ENCODE data around the gene FTL.

FTL gene

DNA sequence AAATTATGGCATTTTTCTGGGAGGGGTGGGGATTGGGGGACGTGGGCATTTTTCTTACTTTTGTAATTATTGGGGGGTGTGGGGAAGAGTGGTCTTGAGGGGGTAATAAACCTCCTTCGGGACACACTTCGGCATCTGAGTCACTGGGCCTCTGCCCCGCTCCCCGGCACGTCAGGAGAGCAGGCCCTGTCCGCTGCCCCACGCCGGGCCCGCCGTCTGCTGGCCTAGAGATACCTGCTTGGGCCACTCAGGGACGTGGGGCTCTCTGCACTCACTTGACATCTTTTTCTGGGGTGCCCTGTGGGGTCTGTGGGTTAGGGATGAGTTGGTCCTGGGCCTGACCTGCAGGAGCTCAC, 3.5 kb upstream of the FTL start:
- no peak overlapping the region for H3K27ac ChIP-seq (ENCODE audit: low read length)
- no peaks in the 10 kb centered on the region for H3K9me3 ChIP-seq (ENCODE audit: insufficient read depth, low read depth, low read length)
- no peak overlapping the region for H3K4me3 ChIP-seq (ENCODE audit: low read length)
- H3K36me3 ChIP-seq (ENCODE audit: insufficient read depth, low read depth, low read length), result peaks cover 34% of the 10 kb centered on the region
- no peaks in the 10 kb centered on the region for H3K27me3 ChIP-seq (ENCODE audit: insufficient read depth, low read length)
- no peak overlapping the region for H3K9ac ChIP-seq (ENCODE audit: low read depth, low read length)
- peaks cover 17% of the 10 kb centered on the region for H3K4me1 ChIP-seq (ENCODE audit: insufficient read depth, low read length)

DNA sequence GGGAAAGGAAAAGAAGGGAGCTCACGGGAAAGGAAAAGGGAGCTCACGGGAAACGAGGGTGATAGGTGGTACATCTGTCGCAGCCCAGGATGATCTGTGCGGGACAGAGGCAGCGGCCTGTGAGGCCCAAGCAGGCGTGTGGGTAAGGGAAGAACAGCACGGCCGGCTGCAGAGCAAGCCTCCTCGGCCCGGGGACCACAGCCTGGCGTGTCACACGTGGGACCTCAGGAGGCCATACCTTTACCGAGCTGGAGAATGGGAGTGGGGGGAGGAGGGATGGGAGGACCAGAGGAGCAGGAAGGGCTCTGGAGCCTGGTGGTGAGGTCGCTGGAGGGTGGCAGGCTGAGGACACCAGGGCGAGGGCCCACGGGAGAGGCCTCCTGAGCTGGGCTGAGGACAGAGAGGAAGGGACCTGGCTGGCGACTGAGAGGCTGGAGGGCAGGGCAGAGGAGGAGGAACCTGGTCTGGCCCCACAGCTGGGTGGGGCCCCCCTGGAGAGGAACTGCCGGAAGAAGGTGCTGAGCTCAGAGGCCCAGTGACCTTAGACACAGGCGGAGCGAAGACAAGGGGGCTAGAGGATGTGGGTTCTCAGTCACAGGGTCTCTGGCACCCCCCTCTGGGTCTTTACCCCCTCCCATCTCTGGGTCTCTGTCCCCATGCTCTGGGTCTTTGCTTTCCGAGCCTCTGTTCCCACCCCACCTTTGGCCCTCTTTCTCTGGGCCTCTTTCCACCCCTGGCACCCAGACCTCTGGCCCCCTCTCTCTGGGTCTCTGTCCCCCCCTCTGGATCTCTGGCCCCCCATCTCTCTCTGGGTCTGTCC, 2.9 kb upstream of the FTL start:
- Histone ChIP-seq H3K27ac (ENCODE audit: low read length) (no peak overlapping the region), H3K27me3 (ENCODE audit: insufficient read depth, low read length) (no peaks in the 10 kb centered on the region), H3K9ac (ENCODE audit: low read depth, low read length) (no peak overlapping the region; the same call in 1 of the 2 replicates), H3K9me3 (ENCODE audit: insufficient read depth, low read depth, low read length) (no peaks in the 10 kb centered on the region), H3K4me1 (ENCODE audit: insufficient read depth, low read length) (peaks cover 17% of the 10 kb centered on the region), H3K36me3 (ENCODE audit: insufficient read depth, low read depth, low read length) (peaks cover 35% of the 10 kb centered on the region), H3K4me3 (ENCODE audit: low read length) (no peak overlapping the region)

DNA sequence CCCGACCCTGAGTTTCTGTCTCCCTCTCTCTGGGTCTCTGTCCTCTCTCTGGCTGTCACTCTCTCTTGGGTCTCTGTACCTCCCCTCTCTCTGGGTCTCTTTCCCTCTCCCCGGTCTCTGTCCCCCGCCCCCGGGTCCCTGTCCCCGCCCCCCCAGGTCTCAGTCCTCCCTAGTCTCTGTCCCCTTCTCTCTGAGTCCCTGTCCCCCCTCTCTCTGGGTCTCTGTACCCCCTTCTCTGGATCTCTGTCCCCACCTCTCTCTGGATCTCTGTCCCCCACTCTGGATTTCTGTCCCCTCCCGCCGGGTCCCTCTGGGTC, 2.3 kb upstream of the FTL start:
- H3K36me3 ChIP-seq (ENCODE audit: insufficient read depth, low read depth, low read length), result peaks cover 33% of the 10 kb centered on the region
- H3K4me1 ChIP-seq (ENCODE audit: insufficient read depth, low read length), result peaks cover 17% of the 10 kb centered on the region
- no peaks in the 10 kb centered on the region for H3K27me3 ChIP-seq (ENCODE audit: insufficient read depth, low read length)
- no peak overlapping the region for H3K4me3 ChIP-seq (ENCODE audit: low read length)
- no peaks in the 10 kb centered on the region for H3K9me3 ChIP-seq (ENCODE audit: insufficient read depth, low read depth, low read length)
- no peak overlapping the region for H3K27ac ChIP-seq (ENCODE audit: low read length)
- no peak overlapping the region; the same call in 1 of the 2 replicates for H3K9ac ChIP-seq (ENCODE audit: low read depth, low read length)

DNA sequence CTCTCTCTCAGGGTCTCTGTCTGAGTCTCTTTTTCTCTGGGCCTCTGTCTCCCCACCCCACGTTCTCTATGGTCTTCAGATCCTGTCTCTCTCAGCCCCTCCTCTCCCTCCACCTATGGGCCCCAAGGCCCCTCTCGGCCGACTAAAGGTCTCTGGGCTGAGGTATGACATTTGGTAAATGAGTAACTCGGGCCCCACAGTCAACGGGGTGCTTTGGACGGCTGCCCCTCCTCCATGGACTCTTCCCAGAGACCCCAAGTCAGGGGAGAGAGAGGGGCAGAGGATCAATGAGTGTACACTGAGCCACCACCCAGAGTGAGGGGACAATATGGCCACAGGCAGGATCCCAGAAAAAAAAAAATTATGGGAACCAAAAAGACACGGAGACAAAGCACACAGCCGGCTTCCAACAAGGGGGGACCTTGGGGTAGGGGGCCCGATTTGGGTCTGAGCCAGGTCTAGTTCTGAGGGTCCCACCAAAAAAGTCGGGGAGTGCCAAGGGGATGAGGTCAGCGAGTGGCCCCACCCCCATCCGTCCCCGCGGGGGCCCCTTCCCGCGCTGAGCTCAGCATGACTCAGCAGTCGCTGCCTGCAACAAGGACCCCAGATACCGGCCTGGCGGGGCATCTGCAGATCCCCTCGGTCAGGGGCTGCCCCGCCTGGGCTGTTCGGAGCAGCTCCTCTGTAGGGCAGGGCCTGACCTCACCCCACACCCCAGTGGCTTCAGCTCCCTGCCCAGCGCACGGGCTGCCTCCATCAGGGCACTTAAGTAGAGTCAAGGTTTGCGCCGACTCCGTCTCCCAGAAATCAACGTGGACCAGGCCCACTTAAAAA, 1.5 kb upstream of the FTL start:
- H3K4me1 ChIP-seq (ENCODE audit: insufficient read depth, low read length), result peaks cover 17% of the 10 kb centered on the region
- no peaks in the 10 kb centered on the region for H3K9me3 ChIP-seq (ENCODE audit: insufficient read depth, low read depth, low read length)
- H3K27me3 ChIP-seq (ENCODE audit: insufficient read depth, low read length), result no peaks in the 10 kb centered on the region
- peaks cover 34% of the 10 kb centered on the region for H3K36me3 ChIP-seq (ENCODE audit: insufficient read depth, low read depth, low read length)
- H3K27ac ChIP-seq (ENCODE audit: low read length), result peak overlapping the region; percentile 98
- H3K4me3 ChIP-seq (ENCODE audit: low read length), result peak overlapping the region; percentile 67
- H3K9ac ChIP-seq (ENCODE audit: low read depth, low read length), result peak overlapping the region; percentile 83

DNA sequence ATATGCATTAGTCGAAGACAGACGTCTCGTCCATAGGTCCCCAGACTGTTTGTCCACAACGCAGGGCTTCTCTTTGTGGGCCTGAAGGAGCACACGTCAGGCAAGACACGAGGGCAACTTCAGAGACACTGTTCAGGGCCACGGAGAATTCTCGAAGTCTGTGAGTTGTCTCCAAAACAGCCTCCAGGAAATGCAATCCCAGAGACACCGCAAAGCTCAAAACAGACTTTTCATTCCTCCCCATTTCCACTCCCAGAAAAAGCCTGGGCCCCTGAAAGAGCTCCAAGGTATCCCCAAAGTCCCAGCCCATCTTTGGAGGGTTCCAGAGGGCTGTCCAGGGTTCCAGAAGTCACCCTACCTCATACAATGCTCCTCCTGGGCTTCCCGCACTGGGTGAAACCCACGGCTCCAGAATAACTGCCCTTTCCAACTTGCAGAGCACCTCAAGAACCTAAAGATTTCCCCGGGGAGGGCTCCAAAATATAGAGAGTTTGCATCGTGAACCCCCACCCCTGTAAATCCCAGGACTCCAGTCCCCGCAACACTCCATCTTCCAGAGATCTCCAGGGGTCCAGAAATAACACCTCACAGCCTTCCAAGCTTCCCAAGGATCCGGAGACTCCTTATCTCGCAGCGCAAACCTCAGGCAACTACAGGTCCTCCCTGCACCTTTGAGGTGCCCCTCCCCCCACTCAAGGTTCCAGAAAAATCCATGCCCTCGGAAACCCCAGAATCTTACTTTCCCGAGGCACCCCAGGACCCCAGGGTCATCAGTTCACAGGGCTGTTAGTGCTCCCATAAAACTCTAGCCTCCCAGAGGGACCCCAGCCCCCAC, 687 bp upstream of the FTL start:
- peaks cover 17% of the 10 kb centered on the region for H3K4me1 ChIP-seq (ENCODE audit: insufficient read depth, low read length)

DNA sequence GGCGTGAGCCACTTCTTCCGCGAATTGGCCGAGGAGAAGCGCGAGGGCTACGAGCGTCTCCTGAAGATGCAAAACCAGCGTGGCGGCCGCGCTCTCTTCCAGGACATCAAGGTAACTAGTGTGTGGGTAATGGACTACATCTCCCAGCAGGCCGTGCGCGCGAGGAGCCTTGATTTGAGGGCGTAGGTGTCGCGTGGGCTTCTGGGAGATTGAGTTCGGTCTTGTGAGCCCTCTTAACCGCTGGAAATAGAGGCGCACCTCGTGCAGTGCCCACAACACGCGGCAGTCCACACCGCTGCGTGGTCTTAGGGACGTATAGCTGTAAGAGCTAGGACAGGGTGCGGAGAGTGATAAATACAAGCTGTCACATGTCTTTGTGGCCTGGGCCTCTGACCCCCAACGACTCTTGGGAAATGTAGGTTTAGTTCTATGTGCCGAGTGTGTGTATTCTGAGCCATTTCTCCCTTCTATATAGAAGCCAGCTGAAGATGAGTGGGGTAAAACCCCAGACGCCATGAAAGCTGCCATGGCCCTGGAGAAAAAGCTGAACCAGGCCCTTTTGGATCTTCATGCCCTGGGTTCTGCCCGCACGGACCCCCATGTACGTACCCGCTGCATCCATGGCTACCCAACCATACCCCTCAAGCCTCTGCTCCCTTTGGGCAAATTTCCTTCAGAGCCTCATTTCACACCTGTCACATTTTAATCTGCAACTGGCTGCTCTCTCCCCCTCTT, 864 bp downstream of the FTL start:
- H3K27me3 ChIP-seq (ENCODE audit: insufficient read depth, low read length), result no peaks in the 10 kb centered on the region
- H3K9me3 ChIP-seq (ENCODE audit: insufficient read depth, low read depth, low read length), result no peaks in the 10 kb centered on the region
- peak overlapping the region; percentile 95 for H3K9ac ChIP-seq (ENCODE audit: low read depth, low read length)
- H3K4me1 ChIP-seq (ENCODE audit: insufficient read depth, low read length), result peaks cover 17% of the 10 kb centered on the region
- H3K27ac ChIP-seq (ENCODE audit: low read length), result no peak overlapping the region
- H3K36me3 ChIP-seq (ENCODE audit: insufficient read depth, low read depth, low read length), result peaks cover 45% of the 10 kb centered on the region
- peak overlapping the region; percentile 86 for H3K4me3 ChIP-seq (ENCODE audit: low read length)

More for the DNA sequence above, 687 bp upstream of the FTL start:
- peak overlapping the region; percentile 83 for H3K9ac ChIP-seq (ENCODE audit: low read depth, low read length)
- no peaks in the 10 kb centered on the region for H3K9me3 ChIP-seq (ENCODE audit: insufficient read depth, low read depth, low read length)
- H3K27me3 ChIP-seq (ENCODE audit: insufficient read depth, low read length), result no peaks in the 10 kb centered on the region
- H3K36me3 ChIP-seq (ENCODE audit: insufficient read depth, low read depth, low read length), result peaks cover 35% of the 10 kb centered on the region
- peak overlapping the region; percentile 50 for H3K27ac ChIP-seq (ENCODE audit: low read length)
- peak overlapping the region; percentile 67 for H3K4me3 ChIP-seq (ENCODE audit: low read length)

DNA sequence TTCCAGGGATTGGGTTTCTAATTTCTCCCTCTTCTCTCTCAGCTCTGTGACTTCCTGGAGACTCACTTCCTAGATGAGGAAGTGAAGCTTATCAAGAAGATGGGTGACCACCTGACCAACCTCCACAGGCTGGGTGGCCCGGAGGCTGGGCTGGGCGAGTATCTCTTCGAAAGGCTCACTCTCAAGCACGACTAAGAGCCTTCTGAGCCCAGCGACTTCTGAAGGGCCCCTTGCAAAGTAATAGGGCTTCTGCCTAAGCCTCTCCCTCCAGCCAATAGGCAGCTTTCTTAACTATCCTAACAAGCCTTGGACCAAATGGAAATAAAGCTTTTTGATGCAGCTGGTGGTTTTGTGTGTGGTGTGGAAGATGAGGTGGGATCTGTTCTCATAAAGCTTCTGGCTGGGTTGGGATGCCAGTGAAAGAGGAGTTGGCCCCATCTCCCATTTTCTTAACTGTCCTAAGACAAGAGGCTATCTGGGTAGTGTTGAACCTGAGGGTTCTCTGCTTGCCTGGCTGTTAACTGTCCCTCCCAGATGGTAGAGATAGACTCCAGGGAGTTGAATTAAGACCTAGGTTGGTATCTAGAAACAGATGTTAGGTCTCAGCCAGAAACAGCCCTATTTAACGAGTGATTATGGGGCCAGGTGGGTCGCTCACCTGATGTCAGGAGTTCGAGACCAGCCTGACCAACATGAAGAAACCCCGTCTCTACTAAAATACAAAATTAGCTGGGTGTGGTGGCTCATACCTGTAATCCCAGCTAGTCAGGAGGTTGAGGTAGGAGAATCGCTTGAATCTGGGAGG, 1.6 kb downstream of the FTL start:
- Histone ChIP-seq H3K27ac (ENCODE audit: low read length) (no peak overlapping the region), H3K36me3 (ENCODE audit: insufficient read depth, low read depth, low read length) (peaks cover 45% of the 10 kb centered on the region), H3K4me3 (ENCODE audit: low read length) (peak overlapping the region; percentile 86), H3K4me1 (ENCODE audit: insufficient read depth, low read length) (peaks cover 17% of the 10 kb centered on the region), H3K9ac (ENCODE audit: low read depth, low read length) (peak overlapping the region; percentile 95; the same call in 1 of the 2 replicates), H3K9me3 (ENCODE audit: insufficient read depth, low read depth, low read length) (no peaks in the 10 kb centered on the region), H3K27me3 (ENCODE audit: insufficient read depth, low read length) (no peaks in the 10 kb centered on the region)

DNA sequence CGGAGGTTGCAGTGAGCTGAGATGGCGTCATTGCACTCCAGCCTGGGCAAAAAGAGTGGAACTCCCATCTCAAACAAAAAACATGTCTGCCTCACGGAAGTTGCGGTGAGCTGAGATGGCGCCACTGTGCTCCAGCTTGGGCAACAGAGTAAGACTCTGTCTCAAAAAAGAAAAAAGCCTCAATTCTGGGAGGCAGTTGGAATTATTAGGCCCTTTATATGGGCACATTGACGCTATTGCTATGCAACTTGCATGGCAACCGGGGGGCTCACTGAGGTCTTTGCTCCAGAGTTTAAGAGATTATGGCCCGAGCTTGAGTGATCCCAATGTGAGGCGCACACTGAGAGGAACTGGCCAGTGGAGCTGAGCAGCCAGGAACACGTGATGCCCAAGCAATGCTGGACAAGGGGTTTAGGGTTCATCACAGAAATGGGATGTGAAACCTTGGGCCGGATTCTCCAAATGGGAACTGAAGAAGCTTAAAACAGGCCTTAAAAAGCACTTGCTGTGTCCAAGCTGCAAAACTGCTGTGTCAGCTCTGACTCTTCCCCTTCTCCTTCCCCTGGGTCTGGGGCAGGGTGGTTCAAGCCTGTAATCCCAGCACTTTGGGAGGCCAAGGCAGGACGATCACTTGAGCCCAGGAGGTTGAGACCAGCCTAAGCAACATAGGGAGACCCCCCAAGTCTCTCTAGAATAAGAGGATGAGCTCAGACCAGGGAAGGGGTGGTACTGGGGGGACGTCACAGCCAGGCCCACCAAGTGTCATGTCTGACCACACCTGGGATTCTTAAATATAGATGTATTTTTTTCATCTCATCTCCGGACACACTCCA, 2.5 kb downstream of the FTL start:
- no peak overlapping the region for H3K4me3 ChIP-seq (ENCODE audit: low read length)
- H3K36me3 ChIP-seq (ENCODE audit: insufficient read depth, low read depth, low read length), result peaks cover 45% of the 10 kb centered on the region
- H3K9ac ChIP-seq (ENCODE audit: low read depth, low read length), result no peak overlapping the region
- H3K27me3 ChIP-seq (ENCODE audit: insufficient read depth, low read length), result no peaks in the 10 kb centered on the region
- no peaks in the 10 kb centered on the region for H3K9me3 ChIP-seq (ENCODE audit: insufficient read depth, low read depth, low read length)
- H3K4me1 ChIP-seq (ENCODE audit: insufficient read depth, low read length), result peaks cover 17% of the 10 kb centered on the region
- H3K27ac ChIP-seq (ENCODE audit: low read length), result no peak overlapping the region

DNA sequence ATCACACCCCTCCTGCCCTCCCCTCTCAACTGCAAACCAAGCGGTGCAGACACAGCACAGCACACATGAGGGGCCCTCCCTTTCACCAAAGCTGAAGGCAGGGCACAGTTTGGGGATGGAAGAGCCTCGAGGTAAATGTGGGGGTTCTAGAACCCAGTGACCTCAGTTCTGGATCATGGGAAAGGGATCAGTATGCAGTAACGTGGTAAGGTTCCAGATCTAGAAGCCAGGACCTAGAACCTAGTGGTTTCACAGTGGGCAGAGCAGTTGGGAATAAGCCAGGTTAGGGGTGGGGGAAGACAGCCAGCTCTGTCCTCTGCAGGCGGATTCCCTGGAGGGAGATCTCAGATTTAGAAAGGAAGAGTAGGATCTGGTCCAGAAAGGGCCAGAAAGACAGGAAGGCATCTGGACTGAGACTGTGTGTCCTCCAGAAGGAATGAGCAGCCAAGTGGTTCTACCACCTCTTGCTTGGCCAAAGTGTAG, 3.1 kb downstream of the FTL start:
- H3K27ac ChIP-seq (ENCODE audit: low read length), result no peak overlapping the region
- no peaks in the 10 kb centered on the region for H3K27me3 ChIP-seq (ENCODE audit: insufficient read depth, low read length)
- H3K9ac ChIP-seq (ENCODE audit: low read depth, low read length), result no peak overlapping the region
- no peak overlapping the region for H3K4me3 ChIP-seq (ENCODE audit: low read length)
- no peaks in the 10 kb centered on the region for H3K9me3 ChIP-seq (ENCODE audit: insufficient read depth, low read depth, low read length)
- H3K4me1 ChIP-seq (ENCODE audit: insufficient read depth, low read length), result peaks cover 15% of the 10 kb centered on the region
- H3K36me3 ChIP-seq (ENCODE audit: insufficient read depth, low read depth, low read length), result peaks cover 49% of the 10 kb centered on the region

DNA sequence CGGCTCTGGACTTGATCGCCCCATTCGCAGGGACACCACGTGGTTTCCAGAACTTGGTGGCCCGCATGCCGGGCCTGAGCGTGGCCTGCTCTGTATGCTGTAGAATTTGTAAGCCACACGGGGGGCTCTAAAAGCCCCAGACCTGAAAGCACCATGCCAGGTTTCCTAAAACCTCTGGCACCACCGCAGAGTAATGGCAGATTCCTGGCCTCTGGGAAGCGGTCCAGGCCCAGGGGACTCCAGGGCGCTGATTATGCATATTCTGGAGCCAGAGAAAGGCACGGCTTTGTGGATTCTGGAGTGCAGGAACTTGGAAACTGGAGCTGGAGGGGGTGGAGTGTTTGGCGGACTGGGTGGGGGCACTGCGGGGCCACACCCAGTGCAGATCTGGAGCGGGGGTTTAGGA, 3.7 kb downstream of the FTL start:
- H3K4me3 ChIP-seq (ENCODE audit: low read length), result no peak overlapping the region
- no peak overlapping the region for H3K9ac ChIP-seq (ENCODE audit: low read depth, low read length)
- no peaks in the 10 kb centered on the region for H3K27me3 ChIP-seq (ENCODE audit: insufficient read depth, low read length)
- no peaks in the 10 kb centered on the region for H3K9me3 ChIP-seq (ENCODE audit: insufficient read depth, low read depth, low read length)
- H3K36me3 ChIP-seq (ENCODE audit: insufficient read depth, low read depth, low read length), result peaks cover 53% of the 10 kb centered on the region
- peaks cover 9% of the 10 kb centered on the region; the same call in 1 of the 2 replicates for H3K4me1 ChIP-seq (ENCODE audit: insufficient read depth, low read length)
- no peak overlapping the region for H3K27ac ChIP-seq (ENCODE audit: low read length)
